A549 treated with AZD9567 at 1 μM for 4 hours (cell line): Measurements from ENCODE around the gene SRC. TPM values are rescaled to one million over a fixed set of nuclear protein-coding genes. Genes with fewer than 3 reads are reported as not detected.

Source experiments
- total RNA-seq: library from RNA; stranded (reverse); fragments of 200-300 nt; extraction: Qiagen RNA extraction; gene quantifications from 5 replicates; pipeline ENCODE4 v1.2.3, GENCODE V29; 2022; ENCODE audit not compliant: insufficient read depth

SRC gene
- total RNA-seq: 111 to 127 TPM (median 122 TPM) in 5 replicates

DNA sequence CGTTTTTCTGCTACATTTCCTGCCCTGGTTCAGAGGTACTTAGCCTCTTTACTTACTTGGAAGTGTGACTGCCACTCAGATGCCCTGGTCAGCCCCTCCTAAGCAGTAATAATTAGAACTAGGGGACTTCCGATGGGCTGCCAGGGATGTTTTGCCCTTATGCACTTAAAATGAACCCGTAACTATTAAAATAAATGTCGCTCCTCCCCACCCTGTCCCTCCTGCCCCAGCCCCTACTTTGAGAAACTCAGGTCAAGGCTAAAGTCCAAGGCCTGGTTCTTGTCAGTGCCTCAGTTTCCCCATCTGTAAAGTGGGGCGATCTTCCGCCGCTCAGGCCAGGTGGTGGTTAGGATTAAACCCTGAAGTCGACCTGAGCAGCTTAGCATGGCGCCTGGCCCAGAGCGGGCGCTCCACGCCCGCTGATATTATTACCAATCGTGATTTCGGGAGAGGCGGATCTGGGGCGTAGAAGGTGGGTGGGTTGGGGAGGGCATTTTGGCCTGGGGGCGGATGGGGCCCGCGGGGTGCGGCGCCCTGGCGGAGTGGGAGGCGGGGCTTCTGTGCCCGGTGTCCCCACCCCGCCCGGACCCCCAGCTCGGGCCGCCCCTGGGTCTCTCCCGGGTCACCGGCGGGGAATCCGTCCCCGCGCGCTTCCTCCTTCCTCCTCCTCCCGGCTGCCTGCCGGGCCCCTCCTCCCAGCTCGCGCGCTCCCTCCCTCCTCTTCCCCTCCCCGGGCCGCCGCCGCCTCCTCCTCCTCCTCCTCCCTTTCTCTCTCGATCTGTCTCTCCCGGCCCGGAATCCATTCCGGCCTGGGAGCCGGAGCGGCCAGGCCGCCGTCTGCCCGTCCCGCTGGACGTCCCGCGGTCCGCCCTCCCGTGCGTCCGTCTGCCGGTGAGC lies at the start of gene SRC:
Gene SRC (plus strand): TSS at position 802 of the 897 bp plus-strand sequence. CDS start 38,014 bp downstream, outside the sequence.

Other genes with a start within 250 kb of the SRC start
- 249 to 273 TPM (median 266 TPM) in 5 replicates for gene RPN2, start 166.8 kb upstream of the SRC start, total RNA-seq
- gene MROH8, start 166.6 kb upstream of the SRC start, total RNA-seq: 0.70 to 3.9 TPM (median 1.1 TPM) in 5 replicates
- gene GHRH, start 84.3 kb upstream of the SRC start, total RNA-seq: not detected in 5 replicates
- 76.0 to 96.6 TPM (median 90.6 TPM) in 5 replicates for gene MANBAL, start 56.5 kb upstream of the SRC start, total RNA-seq
- gene NNAT, start 175.1 kb downstream of the SRC start, total RNA-seq: not detected in 5 replicates
- gene BLCAP, start 181.7 kb downstream of the SRC start, total RNA-seq: 45.4 to 53.5 TPM (median 50.4 TPM) in 5 replicates